Activated CD4-positive, CD25-positive, alpha-beta regulatory T cell treated with anti-CD3 and anti-CD28 coated beads, Interleukin-2, amount 50 U/mL, for 24 hours (primary cell): Measurements from ENCODE around the gene RPS21.
"Not testable (repeated sequence)": the region's sequence is repeated elsewhere in the genome, so short reads cannot be mapped to it uniquely, and the experiment has no call there.

Experiments
- ATAC-seq, 2 donors: fragments of 150-1000 bp; cut with Tn5 transposase; one replicate each; pipeline ENCODE4 v1.10.0; 2021; ENCODE audit warnings: mild to moderate bottlenecking in 1 of 2, moderate library complexity in 1 of 2

RPS21 gene

DNA sequence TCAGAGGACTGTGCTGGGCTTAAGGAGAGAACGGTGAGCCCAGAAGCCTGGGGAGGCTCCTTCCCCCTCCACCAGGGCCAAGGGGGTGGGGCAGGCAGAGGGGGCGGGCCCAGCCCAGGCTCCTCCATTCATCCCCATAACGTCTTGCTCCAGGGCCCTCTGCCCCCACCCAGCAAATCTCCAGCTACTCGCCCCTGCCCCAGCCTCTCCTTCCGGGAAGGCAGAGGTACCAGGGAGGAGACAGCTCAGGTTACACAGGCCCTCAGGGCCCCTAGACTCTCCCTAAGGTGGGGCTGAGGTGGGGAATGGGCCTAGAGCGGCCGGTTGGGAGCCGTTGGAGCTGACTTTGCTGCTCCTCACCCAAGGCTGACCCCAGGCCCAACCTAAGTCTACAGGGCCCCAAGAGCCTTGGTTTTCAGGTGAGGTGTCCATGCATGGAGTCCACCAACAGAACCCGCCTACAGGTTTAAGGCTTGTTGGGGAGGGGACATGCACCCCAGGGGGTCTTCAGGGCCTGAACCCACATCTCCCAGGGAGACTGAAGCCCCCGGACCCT is 21.0 kb upstream of the RPS21 start:
- no peak for ATAC-seq

- ATAC-seq, result peak in 1 of 2 donors; percentile 9
Observed at GRCh38 chr20:62366370-62367135, 20.4 kb upstream of the RPS21 start.

GRCh38 chr20:62367136-62367632 is 19.7 kb upstream of the RPS21 start, which contains the start of gene LAMA5:
LAMA5 (minus strand) TSS chr20:62367312; CDS start chr20:62367245, 67 bp downstream.
- ATAC-seq, result peak; percentile 22 to 27

DNA sequence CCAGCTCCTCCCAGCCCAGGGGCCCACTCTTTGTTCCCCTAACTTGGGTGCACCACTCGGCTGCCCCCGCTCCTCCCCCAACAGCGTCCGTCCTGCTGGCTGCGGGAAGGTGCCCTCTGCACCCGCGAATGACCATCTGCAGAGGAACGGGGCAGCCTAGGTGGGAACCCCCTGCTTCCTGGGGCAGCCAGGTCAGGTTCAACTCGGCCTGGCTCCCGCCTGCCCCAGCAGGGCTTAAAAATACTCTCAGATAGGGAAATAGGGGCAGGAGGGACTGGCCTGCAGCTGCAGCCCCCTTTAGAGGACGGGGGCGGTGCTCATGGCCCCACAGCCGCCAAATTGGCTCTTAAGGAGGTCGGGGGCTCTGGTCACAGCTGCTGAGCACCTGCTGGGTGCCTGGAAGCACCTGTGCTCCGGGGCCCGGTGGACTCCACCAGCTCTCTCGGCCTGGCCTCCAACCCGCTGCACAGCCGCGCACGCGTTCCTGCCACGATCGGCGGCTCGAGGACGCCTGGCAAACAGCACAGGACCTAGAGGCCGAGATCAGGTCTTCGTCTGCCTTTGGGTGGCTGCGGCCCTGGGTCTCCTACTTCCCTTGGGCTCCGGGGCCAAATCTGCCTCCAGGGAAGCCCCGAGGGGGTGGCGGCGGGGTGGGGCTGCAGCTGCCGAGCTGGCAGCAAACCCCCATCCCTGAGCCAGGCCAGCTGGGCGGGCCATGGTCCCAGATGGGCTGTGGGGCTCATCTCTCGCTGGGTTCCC is 19.1 kb upstream of the RPS21 start:
- no peak for ATAC-seq

DNA sequence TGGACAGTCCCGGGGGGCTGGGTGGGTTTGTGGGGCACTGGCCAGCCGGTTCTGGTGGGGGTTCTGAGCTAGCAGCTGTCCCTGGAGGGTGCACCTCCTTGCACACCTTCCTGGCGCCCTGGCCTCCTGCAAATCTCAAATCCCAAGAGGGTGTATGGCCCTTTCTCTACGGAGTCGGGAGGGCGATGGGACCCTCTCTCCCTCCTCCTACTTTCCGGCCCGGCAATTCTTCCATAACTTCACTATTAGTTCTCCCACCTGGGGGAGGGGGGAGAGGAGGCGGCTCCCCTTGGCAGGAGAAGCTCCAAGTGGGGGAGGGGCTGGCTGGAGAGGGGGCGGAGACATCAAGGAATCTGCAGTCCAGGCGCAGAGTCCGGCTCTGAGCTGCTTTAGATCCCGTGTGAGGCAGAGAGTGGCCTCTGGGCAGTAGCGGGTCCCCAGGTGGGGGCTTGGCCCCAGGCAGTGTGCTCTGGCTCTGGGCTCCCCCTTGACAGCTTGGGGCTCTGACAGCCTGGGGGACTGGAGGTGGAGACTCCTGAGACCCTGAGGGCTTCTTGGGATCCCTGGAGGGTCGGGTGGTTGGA is 18.4 kb upstream of the RPS21 start:
- ATAC-seq, result no peak

- ATAC-seq, result no peak
Observed at GRCh38 chr20:62368976-62369814, 17.7 kb upstream of the RPS21 start.

DNA sequence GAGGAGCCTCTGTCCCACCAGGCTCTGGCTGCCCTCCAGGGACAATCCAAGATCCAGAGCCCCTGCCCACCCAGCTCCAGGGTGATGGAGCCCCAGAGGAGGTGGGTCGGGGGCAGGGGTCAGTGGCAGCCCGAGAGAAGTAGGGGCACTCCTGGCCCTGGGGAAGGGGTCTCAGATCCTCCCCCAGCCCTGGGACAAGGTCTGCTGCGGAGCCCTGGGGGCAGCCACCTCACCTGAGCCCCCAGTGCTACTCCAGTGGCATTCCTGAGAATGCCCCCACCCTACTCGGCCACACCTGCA is 17.1 kb upstream of the RPS21 start:
- no peak for ATAC-seq

- peak; percentile 41 to 55 for ATAC-seq
Observed at GRCh38 chr20:62370115-62370806, 16.6 kb upstream of the RPS21 start.

DNA sequence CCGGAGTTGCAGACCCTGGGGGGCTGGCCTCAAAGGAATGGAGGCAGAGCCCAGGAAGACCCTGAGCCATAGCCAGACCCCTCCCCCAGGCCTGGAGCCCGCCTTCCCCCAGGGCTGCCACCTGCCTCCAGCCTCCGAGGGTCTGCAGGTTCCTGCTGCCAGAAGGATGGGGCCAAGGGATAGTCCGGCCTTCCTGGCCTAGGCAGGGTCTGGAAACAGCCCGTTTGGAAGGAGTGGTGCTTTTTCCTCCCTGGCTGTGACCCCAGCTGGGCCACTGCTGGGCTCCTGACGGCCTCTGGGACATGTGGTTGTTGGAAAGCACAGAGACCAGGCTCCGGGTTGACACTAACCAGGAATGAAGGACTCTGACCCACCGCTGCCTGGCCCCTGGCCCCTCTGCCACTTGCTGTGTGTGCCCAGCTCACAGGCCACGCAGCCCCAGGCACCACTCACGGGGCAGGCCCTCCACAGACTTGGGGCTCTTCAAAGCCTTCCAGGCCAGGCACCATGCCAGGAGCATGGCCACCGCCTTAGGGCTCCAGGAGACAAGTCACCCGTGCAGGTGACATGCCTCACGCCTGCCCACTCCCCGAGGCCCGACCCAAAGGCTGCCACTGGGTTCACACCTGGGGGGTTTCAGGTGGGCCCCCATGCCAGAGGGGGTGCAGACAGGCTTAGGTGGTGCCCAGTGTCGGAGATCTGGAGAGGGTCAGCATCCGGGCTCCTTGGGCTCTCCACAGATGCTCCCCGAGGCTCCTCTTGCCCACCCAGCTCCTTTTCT is 15.9 kb upstream of the RPS21 start:
- no peak for ATAC-seq

DNA sequence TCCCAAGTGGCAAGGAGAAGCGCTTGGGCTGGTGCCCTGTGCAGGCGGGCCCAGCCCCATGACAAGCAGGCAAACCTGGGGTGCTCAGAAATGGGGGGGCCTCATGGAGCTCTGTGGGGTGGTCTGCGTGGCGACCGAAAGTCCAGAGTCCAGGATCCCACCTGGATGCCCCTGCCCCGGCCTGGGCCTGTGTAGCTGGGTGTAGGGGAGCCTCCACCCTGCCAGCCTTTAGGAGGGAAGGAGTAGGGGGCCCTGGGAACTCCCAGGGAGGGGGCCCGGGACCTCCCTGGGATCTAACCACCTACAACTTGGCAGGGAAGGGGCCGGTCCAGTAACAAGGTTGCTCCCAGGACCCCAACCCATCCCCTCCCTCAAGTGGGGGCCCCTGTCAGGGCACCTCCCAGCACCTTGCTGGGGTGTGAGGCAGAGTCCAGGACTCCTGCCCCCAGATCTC is 15.3 kb upstream of the RPS21 start:
- ATAC-seq, result no peak

GRCh38 chr20:62372042-62372993 is 14.6 kb upstream of the RPS21 start:
- ATAC-seq, result no peak

GRCh38 chr20:62373631-62374179 is 13.2 kb upstream of the RPS21 start:
- not testable (repeated sequence) for ATAC-seq

DNA sequence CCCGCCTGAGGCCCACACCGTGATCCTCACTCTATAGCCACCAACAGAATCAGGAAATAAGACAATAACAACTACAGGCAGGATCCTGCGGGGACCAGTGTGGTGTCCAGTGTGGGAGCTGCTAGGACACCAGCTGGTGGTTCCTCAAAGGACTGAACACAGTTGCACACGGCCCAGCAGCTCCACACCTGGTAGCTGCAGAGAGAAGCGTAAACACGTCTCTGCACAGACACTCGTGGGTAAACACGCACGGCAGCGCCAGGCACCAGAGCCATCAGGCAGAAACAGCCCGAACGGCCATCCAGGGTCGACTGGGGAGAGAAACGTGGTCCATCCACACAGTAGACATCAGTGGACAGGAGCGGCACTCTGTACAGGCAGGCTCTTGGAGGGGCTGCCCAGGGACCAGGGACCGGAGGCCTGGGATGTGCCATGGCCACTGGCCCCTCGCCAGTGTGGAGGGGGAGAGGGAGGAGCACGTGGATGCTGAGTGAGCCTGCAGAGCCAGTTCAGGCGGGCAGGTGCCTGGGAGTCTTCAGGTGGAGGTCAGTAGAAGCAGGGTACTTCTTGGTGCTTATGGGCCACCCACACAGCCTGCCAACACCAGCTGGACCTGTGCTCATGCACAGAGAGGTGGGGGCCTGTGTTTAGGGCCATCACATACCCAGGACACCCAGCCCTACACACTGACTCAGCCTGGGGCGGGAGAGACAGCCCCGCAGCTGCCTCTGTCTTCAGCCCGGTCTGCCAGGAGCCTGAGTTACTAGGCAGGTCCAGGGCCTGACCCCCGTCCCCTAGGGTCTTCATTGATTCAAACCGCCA is 12.4 kb upstream of the RPS21 start:
- no peak for ATAC-seq

DNA sequence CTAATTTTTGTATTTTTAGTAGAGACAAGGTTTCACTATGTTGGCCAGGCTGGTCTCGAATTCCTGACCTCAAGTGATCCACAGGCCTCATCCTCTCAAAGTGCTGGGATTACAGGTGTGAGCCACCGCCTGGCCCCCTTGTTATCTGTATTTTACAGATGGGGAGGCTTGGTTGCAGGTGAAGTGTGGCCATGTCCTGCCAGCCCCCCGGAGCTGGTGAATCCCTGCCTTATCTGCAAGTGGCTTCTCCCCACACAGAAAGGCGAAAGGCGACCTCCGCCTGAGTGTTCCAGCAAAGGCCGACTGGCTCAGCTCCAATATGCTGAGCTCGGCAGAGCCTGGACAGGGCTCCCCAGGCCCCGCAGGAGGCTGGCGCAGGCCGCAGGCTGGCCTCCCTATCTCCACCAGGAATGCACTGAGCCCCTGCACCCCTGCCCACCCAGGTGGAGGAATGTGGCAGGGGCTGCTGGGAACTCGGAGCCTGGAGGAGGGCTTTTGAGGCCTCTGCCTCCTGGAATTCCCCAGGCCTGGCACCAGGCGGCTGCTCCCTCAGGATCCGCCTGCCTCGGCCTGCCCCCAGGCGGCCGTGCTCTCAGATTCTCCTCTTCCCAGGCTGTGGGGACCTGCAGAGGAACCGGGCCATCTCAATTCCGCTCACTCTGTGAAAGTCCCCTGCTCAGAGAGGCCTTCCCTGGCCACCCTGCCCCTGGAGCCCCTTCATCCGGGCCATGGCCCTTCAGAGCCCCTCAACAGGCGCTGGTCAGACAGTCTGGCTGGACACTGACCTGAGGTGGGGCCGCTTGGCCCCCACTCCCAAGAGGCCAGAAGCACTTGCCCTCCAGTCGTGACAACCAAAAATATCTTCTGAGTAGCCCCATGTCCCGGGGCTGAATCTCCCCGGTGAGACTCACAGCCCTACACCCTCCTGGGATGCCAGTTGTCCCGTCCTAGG is 10.5 kb upstream of the RPS21 start:
- no peak for ATAC-seq

- ATAC-seq, result no peak
Observed at GRCh38 chr20:62377064-62377461, 9.8 kb upstream of the RPS21 start.

DNA sequence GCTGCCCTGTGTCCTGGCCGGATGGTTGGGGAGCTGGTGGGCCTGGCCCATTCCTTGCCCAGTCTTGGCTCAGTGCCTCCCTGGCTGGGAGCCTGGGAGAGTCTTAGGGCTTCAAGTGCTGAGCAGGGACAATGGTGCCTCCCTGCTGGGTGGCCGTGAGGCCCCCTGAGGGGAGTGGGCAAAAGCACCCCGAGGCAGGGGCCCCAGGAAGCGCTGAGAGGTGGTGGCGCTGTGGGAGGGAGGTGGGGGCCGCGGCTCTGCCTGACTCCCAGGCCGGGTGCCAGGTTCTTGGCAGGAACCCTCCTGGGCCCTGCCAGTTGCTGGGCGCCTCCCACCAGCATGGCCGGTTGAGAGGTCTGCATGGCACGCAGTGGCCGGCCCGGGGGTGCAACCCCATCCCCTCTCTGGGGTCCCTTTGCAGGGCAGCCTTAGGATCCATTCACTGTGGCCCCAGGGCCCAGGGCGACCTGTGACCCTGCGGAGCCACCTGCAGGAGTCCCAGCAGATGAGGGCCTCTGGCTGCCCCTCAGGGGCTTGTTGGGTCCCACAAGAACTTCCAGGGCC is 9.2 kb upstream of the RPS21 start:
- ATAC-seq, result no peak

GRCh38 chr20:62378215-62378614 is 8.7 kb upstream of the RPS21 start:
- ATAC-seq, result no peak
